Measurements from ENCODE around the gene TRAK1.
"Not testable (repeated sequence)": the region's sequence is repeated elsewhere in the genome, so short reads cannot be mapped to it uniquely, and the experiment has no call there.

TRAK1 gene, protein sequence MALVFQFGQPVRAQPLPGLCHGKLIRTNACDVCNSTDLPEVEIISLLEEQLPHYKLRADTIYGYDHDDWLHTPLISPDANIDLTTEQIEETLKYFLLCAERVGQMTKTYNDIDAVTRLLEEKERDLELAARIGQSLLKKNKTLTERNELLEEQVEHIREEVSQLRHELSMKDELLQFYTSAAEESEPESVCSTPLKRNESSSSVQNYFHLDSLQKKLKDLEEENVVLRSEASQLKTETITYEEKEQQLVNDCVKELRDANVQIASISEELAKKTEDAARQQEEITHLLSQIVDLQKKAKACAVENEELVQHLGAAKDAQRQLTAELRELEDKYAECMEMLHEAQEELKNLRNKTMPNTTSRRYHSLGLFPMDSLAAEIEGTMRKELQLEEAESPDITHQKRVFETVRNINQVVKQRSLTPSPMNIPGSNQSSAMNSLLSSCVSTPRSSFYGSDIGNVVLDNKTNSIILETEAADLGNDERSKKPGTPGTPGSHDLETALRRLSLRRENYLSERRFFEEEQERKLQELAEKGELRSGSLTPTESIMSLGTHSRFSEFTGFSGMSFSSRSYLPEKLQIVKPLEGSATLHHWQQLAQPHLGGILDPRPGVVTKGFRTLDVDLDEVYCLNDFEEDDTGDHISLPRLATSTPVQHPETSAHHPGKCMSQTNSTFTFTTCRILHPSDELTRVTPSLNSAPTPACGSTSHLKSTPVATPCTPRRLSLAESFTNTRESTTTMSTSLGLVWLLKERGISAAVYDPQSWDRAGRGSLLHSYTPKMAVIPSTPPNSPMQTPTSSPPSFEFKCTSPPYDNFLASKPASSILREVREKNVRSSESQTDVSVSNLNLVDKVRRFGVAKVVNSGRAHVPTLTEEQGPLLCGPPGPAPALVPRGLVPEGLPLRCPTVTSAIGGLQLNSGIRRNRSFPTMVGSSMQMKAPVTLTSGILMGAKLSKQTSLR
- 47.6 to 58.1 reads per million in 2 donors for total RNA-seq

GRCh38 chr3:42090973-42091731 lies at the start of gene TRAK1:
TRAK1 (plus strand) TSS chr3:42091357; CDS start chr3:42091470, 113 bp downstream.
- DNase-seq: no peak

DNA sequence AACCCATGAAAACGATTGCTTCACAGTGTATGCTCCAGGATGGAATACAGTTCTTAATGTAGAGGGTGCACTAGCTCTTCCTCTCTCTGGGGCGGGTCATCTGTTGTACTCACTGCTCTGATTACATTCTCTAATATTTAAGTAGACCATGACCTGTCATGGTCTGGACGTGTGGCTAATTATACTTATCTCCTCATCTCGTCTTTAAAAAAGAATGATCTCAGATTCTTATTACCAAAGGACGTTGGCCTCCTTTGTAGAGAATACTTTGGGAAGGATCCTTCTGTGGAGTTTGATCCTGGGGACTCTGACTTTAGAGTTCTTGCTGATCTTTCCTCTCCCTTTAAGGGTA lies 48.4 kb upstream of the TRAK1 start:
- DNase-seq: no peak

- DNase-seq: no peak
These were observed 47.9 kb upstream of the TRAK1 start for GRCh38 chr3:42043099-42043813.

GRCh38 chr3:42045708-42046243 lies 45.4 kb upstream of the TRAK1 start:
- no peak for DNase-seq

DNA sequence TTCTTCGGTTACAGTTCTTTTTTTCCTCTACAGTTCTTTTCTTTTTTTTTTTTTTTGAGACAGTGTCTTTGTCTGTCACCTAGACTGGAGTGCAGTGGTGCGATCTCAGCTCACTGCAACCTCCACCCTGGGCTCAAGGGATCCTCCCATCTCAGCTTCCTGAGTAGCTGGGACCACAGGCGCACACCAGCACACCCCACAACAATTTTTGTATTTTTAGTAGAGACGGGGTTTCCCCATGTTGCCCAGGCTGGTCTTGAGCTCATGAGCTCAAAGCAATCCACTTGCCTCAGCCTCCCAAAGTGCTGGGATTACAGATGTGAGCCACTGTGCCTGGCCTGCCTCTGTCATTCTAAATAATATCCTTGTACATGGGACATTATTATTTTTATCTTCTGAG lies 42.6 kb upstream of the TRAK1 start:
- not testable (repeated sequence) for DNase-seq

- DNase-seq: no peak
These were observed 41.0 kb upstream of the TRAK1 start for GRCh38 chr3:42050126-42050525.

- no peak for DNase-seq
These were observed 39.6 kb upstream of the TRAK1 start for GRCh38 chr3:42051384-42052131.

GRCh38 chr3:42052132-42052483 lies 39.0 kb upstream of the TRAK1 start:
- no peak for DNase-seq

DNA sequence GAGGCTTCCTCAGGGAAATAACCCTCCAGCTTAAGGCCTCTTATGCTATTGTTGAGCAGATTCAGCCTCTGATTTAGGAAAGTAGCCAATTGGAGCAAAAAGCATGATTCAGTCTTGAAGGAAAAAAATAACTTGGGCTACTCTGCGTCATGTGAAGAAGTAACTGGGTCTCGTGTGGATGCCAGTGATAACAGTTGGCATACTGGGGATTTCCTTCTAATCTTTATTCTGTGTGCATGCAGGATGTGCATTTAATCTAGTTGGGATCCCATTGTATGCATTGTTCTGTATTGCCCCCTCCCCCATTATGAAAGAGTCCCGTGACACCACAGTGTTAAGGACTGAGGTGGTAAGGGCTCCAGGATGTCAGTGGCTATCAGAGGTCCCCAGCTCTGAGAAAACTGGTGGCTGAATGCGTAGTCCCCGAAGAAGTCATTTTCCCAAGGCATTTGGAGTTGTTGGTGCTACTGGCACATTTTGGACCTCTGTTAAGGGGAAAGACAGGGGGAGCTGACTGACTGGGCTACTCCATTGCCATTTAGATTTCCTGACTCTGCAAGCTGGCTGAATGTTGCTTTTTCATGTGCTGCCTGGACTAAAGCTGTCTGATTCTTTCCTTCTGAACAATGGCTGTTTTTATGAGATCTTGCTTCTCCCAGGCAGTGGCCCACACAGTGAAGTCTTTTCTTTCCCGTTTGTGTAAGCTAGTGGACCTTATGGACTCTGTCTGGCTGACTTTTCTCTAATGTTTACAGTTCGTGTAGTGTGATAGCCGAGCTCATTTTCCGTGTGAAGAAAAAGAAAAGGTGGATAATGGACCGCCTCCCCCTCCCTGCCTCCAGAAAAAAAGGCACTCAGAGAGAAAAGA lies 38.4 kb upstream of the TRAK1 start:
- no peak for DNase-seq

DNA sequence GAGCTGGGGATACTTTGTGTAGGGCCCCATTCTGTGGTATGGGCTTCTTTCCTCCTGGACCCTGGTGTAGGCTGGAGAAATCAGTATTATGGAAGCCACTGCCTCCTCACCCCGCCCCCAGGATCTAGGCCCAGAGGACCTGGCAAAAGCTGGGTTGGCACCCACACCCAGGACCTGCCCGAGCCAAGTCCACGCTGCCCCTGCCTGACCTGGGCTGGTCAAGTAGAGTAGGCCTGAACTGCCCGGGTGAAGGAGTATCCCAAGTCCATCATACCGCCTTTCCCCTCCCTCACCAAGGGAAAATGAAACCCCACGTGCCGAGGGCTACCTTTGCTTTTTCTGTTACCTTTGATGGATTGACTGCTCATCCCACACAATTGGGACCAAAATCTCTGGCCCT lies 37.7 kb upstream of the TRAK1 start:
- DNase-seq: no peak

DNA sequence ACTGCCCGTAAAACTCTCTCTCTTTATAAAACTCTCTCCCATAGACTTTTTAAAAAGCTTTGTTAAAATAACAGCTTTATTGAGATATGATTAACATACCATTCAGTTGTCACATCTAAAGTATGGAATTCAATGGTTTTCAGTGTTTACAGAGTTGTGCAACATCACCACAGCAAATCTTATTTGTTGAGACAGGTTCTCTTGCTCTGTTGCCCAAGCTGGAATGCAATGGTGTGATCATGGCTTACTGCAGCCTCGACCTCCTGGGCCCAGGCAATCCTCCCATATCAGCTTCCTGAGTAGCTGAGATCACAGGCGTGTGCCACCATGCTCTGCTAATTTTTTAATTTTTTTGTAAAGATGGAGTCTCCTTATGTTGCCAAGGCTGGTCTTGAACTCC lies 35.9 kb upstream of the TRAK1 start:
- DNase-seq: no peak

GRCh38 chr3:42056840-42057239 lies 34.3 kb upstream of the TRAK1 start:
- no peak for DNase-seq

GRCh38 chr3:42057561-42058211 lies 33.5 kb upstream of the TRAK1 start:
- DNase-seq: no peak

DNA sequence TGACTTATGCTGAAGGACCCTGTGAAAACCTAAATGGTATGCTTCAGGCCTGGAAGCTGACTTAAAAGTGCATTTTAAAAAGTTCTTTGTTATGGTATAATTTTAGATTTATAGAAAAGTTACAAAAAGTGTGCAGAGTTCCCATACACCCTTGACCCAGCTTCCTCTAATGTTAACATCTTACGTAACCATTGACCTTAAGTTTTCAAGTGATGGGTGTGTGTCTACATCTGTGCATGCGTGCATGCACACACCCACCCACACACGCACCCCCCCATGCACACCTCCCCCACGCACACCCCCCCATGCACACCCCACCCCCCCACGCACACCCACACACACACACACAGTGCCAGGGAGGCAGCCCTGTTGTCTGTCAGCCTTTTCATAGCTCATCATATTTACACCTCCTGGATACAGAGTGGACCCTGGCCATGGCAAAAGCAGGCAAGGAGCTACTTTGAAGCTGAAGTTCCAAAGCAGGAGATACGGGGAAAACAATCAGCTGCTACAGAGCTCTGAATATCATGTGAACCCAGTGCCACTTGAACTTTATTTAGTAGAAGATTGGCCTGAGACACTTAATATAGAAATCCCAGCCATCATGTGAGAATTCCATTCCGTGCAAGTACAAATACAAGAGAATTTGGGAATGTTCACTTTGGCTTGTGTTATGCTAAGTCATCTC lies 30.0 kb upstream of the TRAK1 start:
- DNase-seq: no peak

DNA sequence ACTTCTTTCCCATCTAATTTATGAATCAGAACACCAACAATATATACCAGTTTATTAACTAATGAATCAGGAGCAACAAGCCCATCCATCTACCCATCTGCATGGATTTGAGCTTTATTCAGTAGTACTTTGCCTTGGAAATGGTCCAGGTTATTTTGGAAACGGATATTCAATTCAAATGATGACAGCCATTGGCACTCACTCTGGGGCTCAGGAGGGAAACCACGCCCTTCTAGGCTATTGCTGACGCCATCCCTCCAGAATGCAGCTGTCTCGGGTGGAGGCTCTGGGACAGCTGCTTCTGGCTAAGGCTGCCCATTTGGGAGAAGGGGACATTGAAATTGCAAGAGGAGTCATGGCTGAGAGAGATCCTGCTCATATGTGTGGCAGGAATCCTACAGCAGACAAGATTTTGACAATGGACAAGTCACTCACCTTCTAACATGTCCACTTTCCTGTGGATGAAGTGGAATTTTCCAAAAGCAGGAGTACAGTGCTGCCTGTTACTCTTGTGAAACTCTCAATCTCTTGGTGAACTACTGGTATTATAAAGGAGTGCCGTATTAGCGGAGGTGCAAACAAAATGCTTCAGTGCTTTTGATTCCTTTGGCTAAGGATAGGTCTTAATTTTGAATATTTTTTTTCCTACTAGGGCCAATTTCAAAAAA lies 29.3 kb upstream of the TRAK1 start:
- no peak for DNase-seq

GRCh38 chr3:42062464-42062863 lies 28.7 kb upstream of the TRAK1 start:
- no peak for DNase-seq

DNA sequence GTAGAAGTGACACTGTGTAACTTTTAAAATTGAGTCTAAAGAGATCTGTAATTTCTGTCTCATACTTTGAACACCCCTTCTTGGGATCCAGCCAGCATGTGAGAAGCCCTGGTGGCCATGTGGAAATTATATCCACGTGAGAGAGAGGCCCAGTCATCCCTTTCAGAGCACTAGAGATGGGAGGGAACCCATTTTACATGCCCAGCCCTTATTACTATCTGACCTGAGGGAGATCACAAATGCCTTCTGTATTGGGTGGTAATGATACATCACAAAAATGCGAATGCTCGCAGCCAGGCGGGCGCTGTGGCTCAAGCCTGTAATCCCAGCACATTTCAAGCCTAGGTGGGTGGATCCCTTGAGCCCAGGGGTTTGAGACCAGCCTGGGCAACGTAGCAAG lies 27.3 kb upstream of the TRAK1 start:
- no peak for DNase-seq

GRCh38 chr3:42066516-42067181 lies 24.5 kb upstream of the TRAK1 start:
- no peak for DNase-seq
